Activated T-cell treated with anti-CD3 and anti-CD28 coated beads for 1 hour (primary cell): ENCODE measurements around the gene AP4E1.
"Not testable (repeated sequence)": the region's sequence is repeated elsewhere in the genome, so short reads cannot be mapped to it uniquely, and the experiment has no call there.

ENCODE experiments used
- DNase-seq: peaks from one replicate; pipeline ENCODE4 v3.0.0-alpha.2; 2020; ENCODE audit warnings: low read depth

AP4E1 gene

DNA sequence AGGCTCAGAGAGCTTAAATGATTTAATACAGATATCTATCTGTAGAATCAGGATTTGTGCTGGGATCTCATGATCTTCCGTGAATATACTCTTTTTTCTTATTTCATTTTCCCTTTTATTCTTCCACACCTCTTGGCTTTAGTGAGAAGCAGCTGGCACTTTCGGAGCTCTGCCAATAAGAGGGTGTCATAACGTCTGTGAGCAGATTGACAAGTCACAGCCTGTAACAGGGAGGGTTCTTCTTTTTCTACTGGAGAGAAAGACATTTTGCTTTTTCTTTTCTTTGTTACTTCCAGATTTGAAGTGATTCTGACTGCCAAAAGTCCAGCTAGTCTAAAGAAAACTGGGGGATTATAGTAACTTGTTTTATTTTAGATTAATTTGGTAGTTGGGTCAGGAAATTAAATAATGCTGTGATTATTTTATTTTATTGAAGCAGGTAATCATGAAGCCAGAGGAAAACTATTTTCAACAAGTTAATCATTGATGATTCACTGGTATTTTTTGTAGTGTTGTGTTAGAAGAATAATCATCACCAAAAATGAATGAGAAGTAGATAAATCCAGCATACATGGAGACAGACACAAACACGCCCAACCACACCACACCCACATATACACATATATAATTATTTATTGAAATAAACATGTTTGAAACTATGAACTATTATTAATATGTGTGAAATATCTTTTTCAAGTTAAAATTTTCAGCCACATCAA, 116.4 kb downstream of the AP4E1 start:
- DNase-seq: no peak

DNA sequence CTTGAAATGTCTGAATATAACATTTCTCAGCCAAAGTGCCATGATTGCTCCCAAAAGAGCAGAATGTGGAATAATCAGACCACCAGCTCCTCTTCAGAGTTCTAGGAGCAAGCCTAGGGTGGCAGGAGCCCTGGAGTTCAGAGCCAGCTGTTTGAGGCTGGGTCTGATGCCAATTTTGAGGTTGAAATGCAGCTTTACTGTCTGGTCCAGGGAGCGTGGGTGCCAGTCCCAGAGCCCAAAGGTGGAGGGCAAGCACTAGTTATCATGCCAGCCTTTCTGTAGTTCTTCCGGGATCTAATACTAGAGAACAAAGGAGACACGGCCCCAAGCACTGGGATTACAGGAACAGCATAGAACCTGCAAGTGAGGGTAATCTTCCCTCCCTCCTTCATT, 117.0 kb downstream of the AP4E1 start:
- no peak for DNase-seq

DNA sequence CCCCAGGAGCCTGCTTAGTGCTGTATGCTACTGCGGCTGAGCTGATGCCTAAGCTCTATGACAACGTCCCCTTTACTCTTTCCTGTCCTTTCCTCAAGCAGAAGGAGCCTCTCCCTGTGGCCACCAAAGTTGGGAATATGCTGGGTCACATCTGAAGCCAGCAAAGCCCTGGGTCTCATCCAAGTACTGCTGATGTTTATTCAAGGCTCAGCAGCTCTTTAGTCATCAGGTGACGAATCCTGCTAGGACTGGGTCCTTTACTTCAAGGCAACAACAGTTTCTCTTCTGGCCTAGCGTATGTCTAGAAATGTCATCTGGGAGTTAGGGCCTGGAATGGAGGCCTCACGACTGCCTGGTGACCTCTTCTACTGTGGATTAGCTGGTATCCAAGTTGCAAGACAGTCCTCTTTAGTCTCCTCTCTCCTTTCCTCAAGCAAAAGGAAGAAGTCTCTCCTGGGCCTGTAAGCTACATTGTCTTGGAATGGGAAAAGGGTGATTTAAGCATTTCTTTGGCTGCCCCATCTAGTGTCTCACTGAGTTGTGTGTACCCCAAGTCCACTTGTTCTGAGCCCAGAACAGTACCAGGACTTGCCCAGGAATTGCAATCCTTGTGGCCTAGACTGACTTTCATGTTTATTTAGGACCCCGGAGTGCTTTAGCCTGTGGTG, 122.3 kb downstream of the AP4E1 start:
- no peak for DNase-seq

DNA sequence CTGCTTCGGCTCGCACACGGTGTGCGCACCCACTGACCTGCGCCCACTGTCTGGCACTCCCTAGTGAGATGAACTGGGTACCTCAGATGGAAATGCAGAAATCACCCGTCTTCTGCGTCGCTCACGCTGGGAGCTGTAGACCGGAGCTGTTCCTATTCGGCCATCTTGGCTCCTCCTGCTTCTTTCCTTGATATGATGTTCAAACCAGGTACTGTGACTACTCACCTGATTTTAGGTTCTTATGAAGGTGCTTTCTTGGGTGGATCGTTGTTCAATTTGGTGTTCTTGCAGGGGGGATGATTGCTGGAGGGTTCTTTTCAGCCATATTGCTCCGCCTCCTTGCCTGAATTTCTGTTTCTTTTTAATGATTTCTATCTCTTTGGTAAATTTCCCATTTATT, 129.0 kb downstream of the AP4E1 start:
- DNase-seq: not testable (repeated sequence)

DNA sequence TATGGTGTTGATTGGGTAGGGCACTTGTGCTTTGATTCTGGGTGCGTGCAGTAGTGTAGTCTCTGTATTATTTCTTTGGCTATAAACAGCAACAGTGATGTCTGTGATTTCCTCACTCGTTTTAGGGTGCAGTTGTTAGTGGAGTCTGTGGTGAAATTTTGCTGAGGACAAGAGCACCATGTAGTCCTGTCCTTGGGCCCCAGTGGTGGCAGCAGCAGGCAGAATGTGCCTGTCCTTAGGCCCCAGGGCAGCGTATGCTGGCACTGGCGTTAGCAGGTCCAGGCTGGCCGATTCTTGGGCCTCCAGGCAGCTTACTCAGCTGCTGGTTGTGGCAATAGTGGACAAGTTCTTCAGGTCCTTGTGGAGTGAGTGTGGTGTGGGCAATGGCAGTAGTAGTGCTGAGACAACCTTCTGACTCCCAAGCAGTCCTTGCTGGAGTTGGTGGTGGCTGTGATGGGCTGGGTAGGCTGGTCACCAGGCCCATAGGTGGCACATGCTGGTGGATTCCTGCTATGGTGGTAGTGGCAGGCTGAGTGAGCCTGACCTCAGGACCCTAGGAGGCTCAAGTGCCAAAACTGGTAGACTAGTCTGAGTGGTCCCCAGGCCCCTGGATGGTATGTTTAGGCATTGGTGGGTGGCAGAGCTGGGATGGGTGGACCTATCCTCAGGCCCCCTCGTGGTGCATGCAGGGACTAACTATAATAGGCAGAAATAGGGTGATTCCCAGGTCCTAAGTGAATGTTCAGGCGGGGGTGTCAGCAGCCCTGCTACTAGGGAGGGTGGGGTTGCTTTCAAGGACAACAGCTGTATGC, 129.9 kb downstream of the AP4E1 start:
- DNase-seq: no peak

DNA sequence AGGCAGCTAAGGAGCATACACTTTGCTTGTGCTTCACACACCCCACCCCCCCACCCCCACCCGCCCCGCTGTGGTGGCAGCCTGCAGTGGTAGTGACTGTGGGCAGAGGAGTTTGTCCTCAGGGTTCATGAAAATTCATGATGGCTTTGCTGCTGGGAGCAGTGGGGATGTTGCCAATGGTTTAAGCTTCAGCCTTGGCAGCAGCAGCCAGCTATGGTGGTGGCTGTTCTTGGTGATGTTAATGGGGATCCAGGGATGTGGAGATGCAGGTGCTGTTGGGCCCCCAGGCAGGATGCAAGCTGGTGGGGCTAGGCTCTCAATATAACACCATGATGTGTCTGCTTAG, 130.5 kb downstream of the AP4E1 start:
- DNase-seq: no peak

DNA sequence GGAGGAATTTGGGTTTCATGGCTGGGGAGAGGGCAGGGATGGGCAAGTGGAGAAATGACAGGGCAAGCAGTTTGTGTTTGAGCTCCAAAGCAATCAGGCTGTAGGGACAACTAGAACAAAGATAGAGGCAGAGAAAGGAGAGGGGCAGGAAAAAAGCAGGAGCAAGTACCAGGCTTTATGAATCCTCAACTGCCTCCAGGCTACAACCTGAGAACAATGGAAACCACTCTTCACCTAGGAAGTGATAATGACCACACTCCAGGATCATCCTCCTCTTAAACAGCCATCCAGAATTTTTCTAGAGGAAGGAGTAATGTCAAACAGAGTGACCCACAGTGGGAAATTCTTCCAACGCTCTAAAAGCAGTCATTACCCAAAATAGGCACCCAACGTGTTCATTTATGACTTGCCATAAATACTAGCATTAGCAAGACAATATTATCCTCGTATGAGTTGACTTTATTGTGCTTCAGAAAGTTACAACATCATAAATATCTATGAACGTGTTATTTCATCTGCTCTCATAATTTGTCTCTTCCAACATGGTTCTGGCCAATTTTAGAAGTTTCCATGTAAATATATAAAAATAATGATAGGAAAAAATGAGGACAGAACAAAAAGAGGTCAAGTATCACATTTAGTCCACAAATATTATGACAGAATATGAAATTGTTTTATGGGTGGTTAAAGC, 135.7 kb downstream of the AP4E1 start:
- DNase-seq: no peak

DNA sequence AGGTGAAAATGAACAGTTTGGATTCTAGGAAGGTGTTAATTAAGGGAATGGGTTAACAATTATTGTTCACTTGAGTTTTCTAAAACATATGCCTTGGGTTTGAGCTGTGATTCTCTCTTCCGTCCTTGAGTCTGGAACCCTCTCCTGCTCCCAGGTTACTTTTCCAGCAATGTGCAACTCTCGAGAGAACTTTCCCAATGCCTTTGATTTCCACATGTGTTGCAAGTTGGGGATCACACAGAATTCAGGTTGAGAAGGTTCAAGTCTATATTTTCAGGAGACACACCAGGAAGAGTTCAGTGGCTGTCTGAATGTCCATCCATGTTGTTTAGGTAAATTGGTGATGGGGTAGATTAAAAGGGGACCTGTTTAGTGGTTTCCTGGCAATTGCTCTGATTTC, 137.5 kb downstream of the AP4E1 start:
- DNase-seq: no peak

DNA sequence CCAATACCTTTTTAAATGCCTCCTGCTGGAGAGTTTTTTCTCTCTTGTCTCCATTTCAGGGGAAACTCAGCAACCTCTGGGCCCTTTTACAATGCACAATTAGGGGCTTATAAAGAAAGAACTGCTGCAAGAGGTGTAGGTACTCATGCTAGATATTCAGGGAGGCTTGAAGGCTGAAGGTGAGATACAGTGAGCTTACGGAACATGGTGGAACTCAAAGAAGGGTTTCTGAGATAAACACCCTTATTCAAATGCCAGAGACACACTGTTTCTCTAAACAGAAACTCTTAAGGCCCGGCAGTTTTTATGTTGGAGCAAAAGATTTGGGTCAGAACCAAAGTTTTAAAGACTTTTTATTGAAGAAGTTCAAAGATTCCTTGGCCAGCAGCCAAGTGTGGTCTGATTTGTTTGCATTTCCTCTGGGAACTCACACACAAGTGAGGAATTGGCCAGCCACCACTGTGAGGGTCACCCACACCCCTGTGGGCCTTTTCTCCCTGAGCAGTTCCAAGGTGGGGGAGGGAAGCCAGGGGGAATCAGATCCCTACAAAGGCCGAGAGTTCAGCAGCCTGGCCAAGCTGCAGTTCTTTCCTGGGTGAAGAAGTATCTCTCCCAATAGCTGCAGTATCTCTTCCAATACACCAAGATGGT, 138.4 kb downstream of the AP4E1 start:
- DNase-seq: no peak

DNA sequence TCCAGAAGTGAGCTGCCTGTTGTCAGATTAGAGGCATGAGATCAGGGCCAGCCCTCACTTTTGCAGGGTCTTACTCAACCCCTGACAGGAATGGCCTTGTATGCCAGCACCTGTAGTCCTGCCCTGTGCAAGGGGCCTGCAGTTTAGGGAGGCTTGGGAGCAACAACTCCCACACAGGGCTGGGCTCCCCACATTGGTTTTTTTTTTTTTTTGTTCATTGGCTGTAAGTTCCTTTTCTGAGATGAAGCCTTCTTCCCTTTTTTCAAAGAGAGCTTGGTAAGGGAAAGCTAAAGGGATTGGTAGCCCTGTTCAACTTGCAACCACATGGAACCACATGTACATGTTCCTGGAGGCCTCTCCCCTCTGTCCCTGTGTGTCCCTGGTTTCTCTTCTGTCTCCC, 139.8 kb downstream of the AP4E1 start:
- no peak for DNase-seq

DNA sequence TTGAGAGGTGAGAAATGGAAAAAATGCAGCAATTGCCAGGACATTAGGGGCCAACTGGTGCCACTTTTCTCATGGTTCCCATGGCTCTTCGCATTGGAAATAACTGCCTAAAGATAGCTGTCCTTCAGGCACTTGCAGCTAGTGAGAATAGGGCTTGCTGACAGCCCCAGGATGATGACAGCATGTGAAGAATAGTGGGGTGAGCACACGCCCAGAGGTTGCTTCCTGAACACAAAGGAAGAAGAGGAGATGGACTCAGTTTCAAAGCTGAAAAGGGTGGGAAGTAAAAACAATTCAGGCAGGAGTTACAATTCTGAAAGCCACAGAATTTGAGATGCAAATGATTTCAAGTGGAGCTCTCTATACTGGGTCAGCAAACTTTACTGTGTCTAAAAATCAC, 140.6 kb downstream of the AP4E1 start:
- DNase-seq: no peak

DNA sequence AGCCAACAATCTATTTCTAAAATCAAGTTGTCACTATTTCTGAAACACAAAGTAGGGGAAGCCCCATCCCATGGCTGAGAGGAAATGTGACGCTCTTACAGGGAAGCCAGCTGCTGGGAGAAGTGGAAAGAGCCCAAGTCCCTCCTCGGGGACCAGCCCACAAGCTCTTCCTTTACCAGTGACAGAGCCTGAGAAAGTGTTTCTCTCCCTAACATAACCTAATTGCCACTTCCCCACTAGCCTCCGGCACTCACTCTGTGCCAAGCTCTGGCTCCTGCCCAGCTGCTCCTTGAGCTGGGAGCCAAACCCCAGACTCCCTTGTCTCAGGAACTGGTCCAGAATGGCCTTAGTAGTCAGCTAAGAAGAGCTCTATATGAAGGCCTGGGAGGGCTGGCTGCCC, 143.3 kb downstream of the AP4E1 start:
- DNase-seq: no peak

DNA sequence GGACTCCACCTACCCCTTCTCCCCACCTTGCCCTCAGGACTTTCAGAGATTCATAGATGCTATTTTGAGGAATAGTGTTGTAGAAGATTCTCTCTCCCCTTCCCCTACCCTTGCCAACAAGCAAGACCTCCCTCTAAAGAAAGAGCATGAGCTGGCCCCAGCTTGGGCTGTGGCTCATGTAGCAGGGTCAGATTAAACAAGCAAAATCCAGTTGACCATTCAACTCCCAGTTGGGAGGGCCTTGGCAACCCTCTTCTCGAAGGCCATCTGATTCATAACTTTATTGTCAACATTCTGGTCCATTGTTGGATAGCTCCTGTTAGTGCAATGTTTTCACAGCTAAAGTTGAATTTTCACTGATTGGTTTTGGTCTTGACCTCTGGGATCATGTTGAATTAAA, 145.1 kb downstream of the AP4E1 start:
- DNase-seq: no peak

DNA sequence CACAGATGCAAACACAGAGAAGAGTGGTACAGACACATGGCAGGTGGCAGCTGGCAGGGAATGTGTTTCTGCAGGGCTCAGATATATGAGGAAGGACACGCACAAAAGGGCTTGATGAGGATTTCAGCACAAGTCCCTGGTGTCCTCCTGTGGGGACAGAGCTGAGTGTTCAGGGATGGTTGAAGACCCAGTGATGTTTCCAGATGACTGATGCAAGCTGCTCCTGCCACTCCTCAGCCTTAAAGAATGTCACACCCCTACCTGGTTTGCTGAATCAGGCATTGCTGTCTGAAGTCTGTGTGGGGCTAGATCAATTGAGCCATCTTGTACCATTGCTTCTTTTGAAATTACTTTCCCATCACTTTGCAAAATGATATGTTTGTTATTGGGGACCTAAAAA, 146.1 kb downstream of the AP4E1 start:
- DNase-seq: no peak
